Cardiac muscle cell (in vitro differentiated cells and primary cell): ENCODE measurements around the gene CORO1C. TPM values are rescaled to one million over a fixed set of nuclear protein-coding genes. Genes with fewer than 3 reads are reported as not detected.

Experiments
- DNase-seq, 2 donors: peaks; one replicate each; pipeline versions ENCODE4 v3.0.0 to v3.0.0-alpha.2; 2010 to 2017; ENCODE audit warnings: low read depth in 1 of 2, low spot score in 1 of 2
- H3K27ac ChIP-seq: fragments of 200-600 bp; sonication (generic); 2 replicates; pipeline ENCODE4 v1.5.1; 2016
- H3K27me3 ChIP-seq: fragments of 200-600 bp; sonication (generic); 2 replicates; pipeline ENCODE4 v1.6.0; 2016; ENCODE audit warnings: control low read depth
- H3K36me3 ChIP-seq: fragments of 200-600 bp; sonication (generic); 2 replicates; pipeline ENCODE4 v1.5.1; 2016; ENCODE audit warnings: control low read depth
- H3K4me1 ChIP-seq: fragments of 200-600 bp; sonication (generic); 2 replicates; pipeline ENCODE4 v1.8.1; 2017; ENCODE audit warnings: low read depth, mild to moderate bottlenecking, mixed run types
- H3K4me3 ChIP-seq: fragments of 200-600 bp; sonication (generic); 2 replicates; pipeline ENCODE4 v1.5.1; 2016; ENCODE audit warnings: mild to moderate bottlenecking
- H3K9me3 ChIP-seq: fragments of 200-600 bp; sonication (generic); 2 replicates; pipeline ENCODE4 v1.5.1; 2017; ENCODE audit warnings: low read depth, mild to moderate bottlenecking, control low read depth
- CTCF ChIP-seq: IDR thresholded peaks from 2 replicates; pipeline ENCODE4 v1.5.1; 2012; ENCODE audit warnings: low read depth, mild to moderate bottlenecking, low read length
- polyA plus RNA-seq: library from polyadenylated mRNA; unstranded; fragments of >200 nt; fragmentation: Nextera tagmentation; extraction: Ambion mirVana; gene quantifications from 2 replicates; pipeline ENCODE4 v1.2.1, GENCODE V29; 2016
- total RNA-seq: library from RNA; depleted of rRNA; stranded (reverse); fragments of >200 nt; gene quantifications from 2 replicates; pipeline ENCODE4 v1.2.3, GENCODE V29; 2016

Gene CORO1C
- total and polyA plus RNA-seq, 2 experiments from 2014 or later: 65.4 to 72.5 TPM

- no peak for TF ChIP-seq CTCF
- Histone ChIP-seq H3K36me3 (no peaks in the 10 kb centered on the region), H3K9me3 (no peaks in the 10 kb centered on the region), H3K4me1 (no peaks in the 10 kb centered on the region), H3K27me3 (no peaks in the 10 kb centered on the region), H3K27ac (no peak overlapping the region), H3K4me3 (no peak overlapping the region)
- no peak for DNase-seq
These were observed 127.6 kb downstream of the CORO1C start for GRCh38 chr12:108603743-108604142.

- Histone ChIP-seq H3K4me3 (no peak overlapping the region), H3K4me1 (no peaks in the 10 kb centered on the region), H3K27ac (no peak overlapping the region), H3K36me3 (no peaks in the 10 kb centered on the region), H3K27me3 (no peaks in the 10 kb centered on the region), H3K9me3 (no peaks in the 10 kb centered on the region)
- no peak for DNase-seq
- no peak for TF ChIP-seq CTCF
These were observed 128.2 kb downstream of the CORO1C start for GRCh38 chr12:108602976-108603704.

- TF ChIP-seq CTCF: no peak
- Histone ChIP-seq H3K4me1 (no peaks in the 10 kb centered on the region), H3K27me3 (no peaks in the 10 kb centered on the region), H3K27ac (no peak overlapping the region), H3K36me3 (no peaks in the 10 kb centered on the region), H3K9me3 (no peaks in the 10 kb centered on the region), H3K4me3 (no peak overlapping the region)
- DNase-seq: no peak
These were observed 129.1 kb downstream of the CORO1C start for GRCh38 chr12:108602209-108602705.

- Histone ChIP-seq H3K4me3 (no peak overlapping the region), H3K27ac (no peak overlapping the region), H3K36me3 (no peaks in the 10 kb centered on the region), H3K4me1 (no peaks in the 10 kb centered on the region), H3K27me3 (no peaks in the 10 kb centered on the region), H3K9me3 (no peaks in the 10 kb centered on the region)
- no peak for DNase-seq
- no peak for TF ChIP-seq CTCF
These were observed 130.7 kb downstream of the CORO1C start for GRCh38 chr12:108600702-108601007.

GRCh38 chr12:108599948-108600701 lies 131.2 kb downstream of the CORO1C start:
- H3K4me1 ChIP-seq: no peaks in the 10 kb centered on the region
- H3K27me3 ChIP-seq: no peaks in the 10 kb centered on the region
- H3K27ac ChIP-seq: no peak overlapping the region
- TF ChIP-seq CTCF: no peak
- no peak for DNase-seq
- H3K4me3 ChIP-seq: no peak overlapping the region
- no peaks in the 10 kb centered on the region for H3K9me3 ChIP-seq
- H3K36me3 ChIP-seq: no peaks in the 10 kb centered on the region
